OCI-LY1 (cell line): ENCODE measurements around the gene GALNT16.

Experiments
- H2AFZ ChIP-seq: fragments of 200-600 bp; sonication (generic), shearing (Covaris generic); 2 replicates; pipeline ENCODE4 v1.6.0; 2014; ENCODE audit warnings: antibody characterized with exemption, mild to moderate bottlenecking, low read length
- H3F3A ChIP-seq: fragments of 200-600 bp; sonication (generic), shearing (Covaris generic); 2 replicates; pipeline ENCODE4 v1.6.0; 2014; ENCODE audit warnings: mild to moderate bottlenecking, antibody characterized with exemption, low read length, moderate library complexity; ENCODE audit not compliant: insufficient read depth
- H3K27ac ChIP-seq: fragments of 200-600 bp; sonication (generic); 2 replicates; pipeline ENCODE4 v1.5.1; 2014; ENCODE audit warnings: low read length, mixed run types, mild to moderate bottlenecking, low read depth; ENCODE audit not compliant: poor library complexity, severe bottlenecking
- H3K27me3 ChIP-seq: fragments of 200-600 bp; sonication (generic); 2 replicates; pipeline ENCODE4 v1.6.0; 2014; ENCODE audit warnings: antibody characterized with exemption, mild to moderate bottlenecking, low read length, moderate library complexity; ENCODE audit not compliant: insufficient read depth
- H3K36me3 ChIP-seq: fragments of 200-600 bp; sonication (generic); 2 replicates; pipeline ENCODE4 v1.6.1; 2014; ENCODE audit warnings: mild to moderate bottlenecking, antibody characterized with exemption, low read length, moderate library complexity, mixed read lengths; ENCODE audit not compliant: insufficient read depth
- H3K4me1 ChIP-seq: fragments of 200-600 bp; sonication (generic); 2 replicates; pipeline ENCODE4 v1.5.1; 2014; ENCODE audit warnings: mild to moderate bottlenecking, low read length, moderate library complexity; ENCODE audit not compliant: insufficient read depth, severe bottlenecking
- H3K4me2 ChIP-seq: fragments of 200-600 bp; sonication (generic), shearing (Covaris generic); 2 replicates; pipeline ENCODE4 v1.6.1; 2014; ENCODE audit warnings: low read length
- H3K4me3 ChIP-seq: fragments of 200-600 bp; sonication (generic); 2 replicates; pipeline ENCODE4 v1.5.1; 2014; ENCODE audit warnings: low read length, low read depth, mild to moderate bottlenecking, mixed read lengths; ENCODE audit not compliant: poor library complexity, severe bottlenecking
- H3K79me2 ChIP-seq: fragments of 200-600 bp; shearing (Covaris generic); 2 replicates; pipeline ENCODE4 v1.6.1; 2016; ENCODE audit warnings: mixed run types, low read length, mixed read lengths; ENCODE audit not compliant: insufficient read depth
- H3K9ac ChIP-seq: fragments of 200-600 bp; sonication (generic), shearing (Covaris generic); 2 replicates; pipeline ENCODE4 v1.6.1; 2014; ENCODE audit warnings: mild to moderate bottlenecking, low read length, mixed read lengths
- H3K9me2 ChIP-seq: fragments of 200-600 bp; sonication (generic), shearing (Covaris generic); 2 replicates; pipeline ENCODE4 v1.6.1; 2014; ENCODE audit warnings: low read depth, mild to moderate bottlenecking, low read length, mixed read lengths
- H3K9me3 ChIP-seq: fragments of 200-600 bp; shearing (Covaris generic); 2 replicates; pipeline ENCODE4 v1.6.1; 2014; ENCODE audit warnings: low read length, mixed read lengths
- H4K20me1 ChIP-seq: fragments of 200-600 bp; sonication (generic), shearing (Covaris generic); 2 replicates; pipeline ENCODE4 v1.6.0; 2016; ENCODE audit warnings: mild to moderate bottlenecking, low read length; ENCODE audit not compliant: insufficient read depth
- EZH2 ChIP-seq: fragments of 200-600 bp; sonication (generic), shearing (Covaris generic); IDR thresholded peaks from 2 replicates; pipeline ENCODE4 v1.8.0; 2017; ENCODE audit warnings: borderline replicate concordance, mixed run types, mild to moderate bottlenecking, antibody characterized with exemption, low read length, moderate library complexity, mixed read lengths
- TF ChIP-seq, protein P1 (sequence below): fragments of 200-600 bp; sonication (generic), shearing (Covaris generic); IDR thresholded peaks from 2 replicates; pipeline ENCODE4 v1.5.1; 2017; ENCODE audit warnings: mild to moderate bottlenecking, antibody characterized with exemption, low read length, moderate library complexity, mixed read lengths

GALNT16 gene

DNA sequence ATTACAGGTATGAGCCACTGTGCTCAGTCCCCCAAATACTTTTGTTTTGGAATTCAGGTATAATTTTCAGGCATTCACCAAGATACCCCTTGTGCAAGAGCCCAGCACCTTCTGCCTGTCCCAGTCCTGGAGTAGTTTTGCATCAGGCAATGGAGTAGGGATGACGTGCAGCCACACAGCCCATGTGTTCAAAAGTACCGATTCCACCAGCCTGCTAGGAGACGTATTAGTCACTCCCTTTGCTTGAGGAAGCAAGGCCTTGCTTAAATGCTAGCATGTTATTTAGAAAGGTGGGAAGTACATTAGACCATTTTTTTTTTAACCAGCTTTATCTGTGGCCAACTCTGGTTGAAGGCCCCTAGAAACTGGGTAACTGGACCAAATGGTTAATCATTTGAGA lies 15.0 kb upstream of the GALNT16 start:
- Histone ChIP-seq H3K79me2 (no peaks in the 10 kb centered on the region), H3K9ac (no peak overlapping the region), H3K36me3 (no peaks in the 10 kb centered on the region), H3K27me3 (no peaks in the 10 kb centered on the region), H3F3A (no peaks in the 10 kb centered on the region), H3K9me3 (no peaks in the 10 kb centered on the region), H3K4me1 (no peaks in the 10 kb centered on the region), H4K20me1 (no peaks in the 10 kb centered on the region), H3K4me3 (no peak overlapping the region), H3K9me2 (no peaks in the 10 kb centered on the region), H3K4me2 (no peak overlapping the region), H2AFZ (no peak overlapping the region), H3K27ac (no peak overlapping the region)
- TF ChIP-seq, protein P1, sequence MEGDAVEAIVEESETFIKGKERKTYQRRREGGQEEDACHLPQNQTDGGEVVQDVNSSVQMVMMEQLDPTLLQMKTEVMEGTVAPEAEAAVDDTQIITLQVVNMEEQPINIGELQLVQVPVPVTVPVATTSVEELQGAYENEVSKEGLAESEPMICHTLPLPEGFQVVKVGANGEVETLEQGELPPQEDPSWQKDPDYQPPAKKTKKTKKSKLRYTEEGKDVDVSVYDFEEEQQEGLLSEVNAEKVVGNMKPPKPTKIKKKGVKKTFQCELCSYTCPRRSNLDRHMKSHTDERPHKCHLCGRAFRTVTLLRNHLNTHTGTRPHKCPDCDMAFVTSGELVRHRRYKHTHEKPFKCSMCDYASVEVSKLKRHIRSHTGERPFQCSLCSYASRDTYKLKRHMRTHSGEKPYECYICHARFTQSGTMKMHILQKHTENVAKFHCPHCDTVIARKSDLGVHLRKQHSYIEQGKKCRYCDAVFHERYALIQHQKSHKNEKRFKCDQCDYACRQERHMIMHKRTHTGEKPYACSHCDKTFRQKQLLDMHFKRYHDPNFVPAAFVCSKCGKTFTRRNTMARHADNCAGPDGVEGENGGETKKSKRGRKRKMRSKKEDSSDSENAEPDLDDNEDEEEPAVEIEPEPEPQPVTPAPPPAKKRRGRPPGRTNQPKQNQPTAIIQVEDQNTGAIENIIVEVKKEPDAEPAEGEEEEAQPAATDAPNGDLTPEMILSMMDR = no peak
- TF ChIP-seq EZH2 = no peak

DNA sequence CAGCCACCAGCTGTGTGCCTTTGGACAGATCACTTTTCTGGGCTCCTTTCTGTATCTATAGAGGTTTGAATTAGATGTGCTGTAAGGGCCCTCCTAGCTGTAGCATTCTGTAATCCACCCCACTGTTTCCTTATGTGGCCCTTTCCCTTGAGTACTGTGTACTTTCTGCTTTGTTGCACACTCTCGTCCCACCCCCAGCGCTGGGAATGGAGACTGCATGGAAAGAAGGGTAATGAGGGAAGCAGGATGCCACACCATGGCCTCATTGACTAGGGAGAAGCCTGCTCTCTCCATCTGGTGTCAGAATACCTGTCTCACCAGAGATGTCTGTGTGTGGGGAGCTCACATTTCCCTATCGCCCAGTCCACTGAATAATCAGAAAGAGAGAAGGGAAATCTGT lies 13.6 kb upstream of the GALNT16 start:
- Histone ChIP-seq H2AFZ (no peak overlapping the region), H3K9me3 (no peaks in the 10 kb centered on the region), H3K27ac (no peak overlapping the region), H3K9ac (no peak overlapping the region), H3K9me2 (no peaks in the 10 kb centered on the region), H3K4me2 (no peak overlapping the region), H3K4me1 (no peaks in the 10 kb centered on the region), H3K27me3 (no peaks in the 10 kb centered on the region), H4K20me1 (no peaks in the 10 kb centered on the region), H3K36me3 (no peaks in the 10 kb centered on the region), H3F3A (no peaks in the 10 kb centered on the region), H3K4me3 (no peak overlapping the region), H3K79me2 (no peaks in the 10 kb centered on the region)
- TF ChIP-seq EZH2 = no peak
- TF ChIP-seq, protein P1 = no peak

DNA sequence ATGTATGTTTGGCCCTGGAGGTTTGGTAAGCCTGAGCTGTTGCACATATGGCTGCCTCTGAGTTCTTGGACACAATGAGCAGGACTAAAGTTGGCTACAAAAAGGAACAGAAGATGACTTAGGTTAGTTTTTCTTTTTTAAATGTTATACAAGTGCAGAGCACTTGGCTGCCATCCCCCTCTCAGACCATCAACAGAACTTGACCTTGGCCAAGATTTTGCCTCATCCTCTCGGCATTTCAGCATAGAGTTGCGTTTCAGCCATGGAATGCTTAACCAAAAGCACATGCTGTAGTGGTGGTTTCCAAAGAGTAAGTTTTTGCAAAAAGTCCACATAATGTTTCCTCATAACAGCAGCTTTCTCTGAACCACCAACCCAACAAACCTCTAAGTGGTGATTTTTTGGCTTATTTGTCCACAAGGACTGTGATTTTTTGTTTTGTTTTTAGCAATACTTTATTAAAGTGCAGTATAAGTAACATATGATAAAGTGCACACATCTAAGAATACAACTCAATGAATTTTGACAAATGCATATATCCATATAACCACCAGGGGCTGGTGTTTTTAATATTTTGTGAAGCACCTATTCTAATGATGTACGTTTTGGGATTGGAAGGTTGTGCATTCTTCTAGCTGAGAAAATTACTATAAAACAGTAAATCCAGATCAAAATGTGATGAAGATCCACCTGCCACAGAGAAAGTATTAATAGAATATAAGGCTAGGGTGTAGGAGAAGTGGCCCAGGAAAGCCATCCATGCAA lies 12.1 kb upstream of the GALNT16 start:
- Histone ChIP-seq H3K27ac (no peak overlapping the region), H3K36me3 (no peaks in the 10 kb centered on the region)

More for the DNA sequence above, 12.1 kb upstream of the GALNT16 start:
- no peaks in the 10 kb centered on the region for H3K9me2 ChIP-seq
- H3K9ac ChIP-seq = no peak overlapping the region
- TF ChIP-seq, protein P1 = peak; percentile 2; the same call in 1 of the 2 replicates
- no peak for TF ChIP-seq EZH2
- H2AFZ ChIP-seq = no peak overlapping the region
- H3K9me3 ChIP-seq = no peaks in the 10 kb centered on the region
- H3K4me2 ChIP-seq = no peak overlapping the region
- no peaks in the 10 kb centered on the region for H3K4me1 ChIP-seq
- no peaks in the 10 kb centered on the region for H3F3A ChIP-seq
- no peak overlapping the region for H3K4me3 ChIP-seq
- no peaks in the 10 kb centered on the region for H3K79me2 ChIP-seq
- no peaks in the 10 kb centered on the region for H3K27me3 ChIP-seq
- no peaks in the 10 kb centered on the region for H4K20me1 ChIP-seq
